ENCODE data around the gene RALGPS2. TPM values are rescaled to one million over a fixed set of nuclear protein-coding genes. Genes with fewer than 3 reads are reported as not detected.

Gene RALGPS2
- total and polyA plus RNA-seq, 8 donors, result 3.1 to 72.3 (median 8.3) TPM

- no peak overlapping the region for H3K27ac ChIP-seq
- no peak for TF ChIP-seq CTCF (IDR thresholded peaks at IDR 0.05)
- TF ChIP-seq POLR2A (IDR thresholded peaks at IDR 0.05), result no peak
- TF ChIP-seq POLR2AphosphoS5 (IDR thresholded peaks at IDR 0.05), result no peak
- no peak for TF ChIP-seq EP300 (IDR thresholded peaks at IDR 0.05)
- intact Hi-C loops (cut with DNase I; ENCODE audit: low total_unique reads), result no loop called here
- H3K9me3 ChIP-seq, result no peaks in the 10 kb centered on the region
- no peak overlapping the region for H3K4me3 ChIP-seq
- H3K36me3 ChIP-seq, result no peaks in the 10 kb centered on the region
- peaks cover 0 to 8% (median 0%) of the 10 kb centered on the region in 4 donors for H3K4me1 ChIP-seq
- no peaks in the 10 kb centered on the region for H3K27me3 ChIP-seq
- 59 to 74% (median 66%) methylated on average over 2 of the region's 2 CpGs for WGBS, 5 donors
- no peak for DNase-seq
Observed at GRCh38 chr1:178776553-178776952, 51.5 kb downstream of the RALGPS2 start.

- 88 to 91% (median 90%) methylated on average over 2 of the region's 2 CpGs for WGBS, 5 donors
Observed at GRCh38 chr1:178781533-178782330, 56.7 kb downstream of the RALGPS2 start.

GRCh38 chr1:178784131-178784536 is 59.1 kb downstream of the RALGPS2 start:
- no peak for TF ChIP-seq POLR2AphosphoS5 (IDR thresholded peaks at IDR 0.05)
- TF ChIP-seq POLR2A (IDR thresholded peaks at IDR 0.05), result no peak
- TF ChIP-seq EP300 (IDR thresholded peaks at IDR 0.05), result no peak
- TF ChIP-seq CTCF (IDR thresholded peaks at IDR 0.05), result no peak
- no peak overlapping the region for H3K27ac ChIP-seq
- DNase-seq, result no peak
- 75 to 91% (median 79%) methylated on average over 2 of the region's 2 CpGs for WGBS, 5 donors
- no peaks in the 10 kb centered on the region for H3K27me3 ChIP-seq
- peaks cover 0 to 16% (median 0%) of the 10 kb centered on the region in 4 donors for H3K36me3 ChIP-seq
- no peaks in the 10 kb centered on the region for H3K9me3 ChIP-seq
- intact Hi-C loops (cut with DNase I; ENCODE audit: low total_unique reads), result no loop called here
- H3K4me3 ChIP-seq, result no peak overlapping the region
- peaks cover 0 to 9% (median 4%) of the 10 kb centered on the region in 4 donors for H3K4me1 ChIP-seq

More at GRCh38 chr1:178781533-178782330, 56.7 kb downstream of the RALGPS2 start:
- peaks cover 0 to 9% (median 4%) of the 10 kb centered on the region in 4 donors for H3K4me1 ChIP-seq
- TF ChIP-seq POLR2A (IDR thresholded peaks at IDR 0.05) (no peak), POLR2AphosphoS5 (IDR thresholded peaks at IDR 0.05) (no peak), EP300 (IDR thresholded peaks at IDR 0.05) (no peak), CTCF (IDR thresholded peaks at IDR 0.05) (no peak)
- H3K9me3 ChIP-seq, result no peaks in the 10 kb centered on the region
- peaks cover 0 to 8% (median 0%) of the 10 kb centered on the region in 4 donors for H3K36me3 ChIP-seq
- DNase-seq, result no peak
- H3K27ac ChIP-seq, result no peak overlapping the region
- H3K4me3 ChIP-seq, result no peak overlapping the region
- intact Hi-C loops (cut with DNase I; ENCODE audit: low total_unique reads), result no loop called here
- no peaks in the 10 kb centered on the region for H3K27me3 ChIP-seq

GRCh38 chr1:178792394-178792793 is 67.3 kb downstream of the RALGPS2 start:
- H3K27me3 ChIP-seq, result no peaks in the 10 kb centered on the region
- DNase-seq, result no peak
- intact Hi-C loops (cut with DNase I; ENCODE audit: low total_unique reads), result no loop called here
- no peak for TF ChIP-seq POLR2AphosphoS5 (IDR thresholded peaks at IDR 0.05)
- no peak for TF ChIP-seq POLR2A (IDR thresholded peaks at IDR 0.05)
- no peak for TF ChIP-seq EP300 (IDR thresholded peaks at IDR 0.05)
- no peak for TF ChIP-seq CTCF (IDR thresholded peaks at IDR 0.05)
- no peak overlapping the region for H3K4me3 ChIP-seq
- H3K9me3 ChIP-seq, result no peaks in the 10 kb centered on the region
- 89 to 96% (median 93%) methylated on average over 3 of the region's 3 CpGs for WGBS, 5 donors
- H3K36me3 ChIP-seq, result peaks cover 0 to 7% (median 0%) of the 10 kb centered on the region in 4 donors
- no peaks in the 10 kb centered on the region for H3K4me1 ChIP-seq
- no peak overlapping the region for H3K27ac ChIP-seq
